ENCODE measurements around the gene TMIGD1.
A peak's percentile ranks its signal among the peaks of the same experiment; 100 is the strongest.

Gene TMIGD1

DNA sequence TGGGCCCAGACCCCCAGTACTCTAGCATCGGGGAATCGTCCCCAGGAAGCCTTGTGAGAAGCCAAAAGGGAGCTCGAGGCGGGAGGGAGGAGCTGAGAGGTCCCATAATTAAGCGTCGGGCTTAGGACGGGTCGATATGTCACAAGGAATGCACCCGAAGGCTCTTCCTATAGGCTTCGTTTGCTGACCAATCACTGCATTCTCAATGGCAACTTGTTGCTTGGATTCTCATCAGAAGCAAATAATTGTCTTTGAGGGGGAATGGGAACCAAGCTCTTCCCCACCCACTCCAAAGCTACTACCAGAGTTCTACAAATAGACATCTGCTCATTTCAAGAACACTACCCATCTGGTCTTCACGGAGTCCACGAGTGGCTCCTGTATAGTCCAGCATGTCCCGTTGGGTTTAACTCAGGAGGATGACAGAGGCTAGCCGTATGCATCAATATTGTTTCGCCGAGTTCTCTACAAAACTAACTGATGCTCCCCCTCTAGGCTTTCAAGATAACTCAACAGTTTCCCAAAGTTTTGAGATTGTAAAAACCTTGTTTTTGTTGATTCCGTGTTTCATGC, 41.5 kb downstream of the TMIGD1 start:
- peak overlapping the region; percentile 79 for H3K9ac ChIP-seq
- peaks cover 18% of the 10 kb centered on the region for H3K4me1 ChIP-seq (ENCODE audit: low read depth, poor library complexity, severe bottlenecking)
- H3K79me2 ChIP-seq (ENCODE audit: insufficient read depth, low read depth): peaks cover 17% of the 10 kb centered on the region; the same call in 1 of the 2 replicates
- peak overlapping the region; percentile 50 for H3K27ac ChIP-seq
- H2AFZ ChIP-seq (ENCODE audit: low read depth): peak overlapping the region; percentile 97
- H3K27me3 ChIP-seq (ENCODE audit: insufficient read depth, low read depth): no peaks in the 10 kb centered on the region
- H3K36me3 ChIP-seq (ENCODE audit: insufficient read depth): peaks cover 10% of the 10 kb centered on the region; the same call in 1 of the 2 replicates
- TF ChIP-seq CTCF (conservative IDR thresholded peaks at IDR 0.05; ENCODE audit: low read depth, low read length): no peak
- peak overlapping the region; percentile 55 for H3K4me2 ChIP-seq
- H3K4me3 ChIP-seq (IDR thresholded peaks at IDR 0.05; ENCODE audit: insufficient read depth, low read depth, low read length): peak overlapping the region; percentile 35
- H4K20me1 ChIP-seq (ENCODE audit: insufficient read depth): no peaks in the 10 kb centered on the region

DNA sequence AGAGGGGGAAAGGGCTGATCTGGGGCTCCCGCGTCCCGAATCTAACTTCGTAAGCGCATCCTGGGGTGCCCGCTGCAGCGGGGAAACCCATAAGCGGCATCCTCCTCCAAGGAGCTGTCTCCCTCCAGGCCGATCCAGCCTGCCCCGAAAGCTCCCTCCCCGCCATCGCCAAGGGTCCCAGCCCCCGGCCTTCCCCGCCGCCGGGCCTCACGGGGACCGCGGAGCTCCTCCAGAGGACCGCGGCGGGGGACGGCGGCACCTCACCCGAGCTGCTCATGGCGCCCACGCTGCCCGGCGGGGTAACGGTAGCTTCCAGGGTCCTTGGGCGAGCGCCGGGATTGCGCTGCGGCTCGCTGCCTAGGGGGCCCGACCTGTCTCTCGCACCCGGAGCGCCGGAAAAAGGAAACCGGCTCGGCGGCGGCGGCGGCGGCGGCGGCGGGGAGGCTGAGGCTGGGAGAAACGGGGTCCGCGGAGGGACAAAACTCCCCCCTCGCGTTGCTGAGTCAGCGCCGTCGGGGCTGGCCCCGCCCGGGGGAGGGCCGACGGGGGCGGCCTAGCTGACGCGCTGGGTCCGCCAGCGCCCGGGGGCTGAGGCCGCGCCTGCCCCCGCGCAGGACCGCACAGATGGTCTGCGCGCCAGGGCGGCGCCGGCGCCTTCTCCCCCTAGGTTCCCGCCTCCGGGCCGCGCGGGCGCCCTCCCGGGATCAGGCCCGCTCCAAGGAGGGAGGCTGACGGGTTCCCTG, 42.1 kb downstream of the TMIGD1 start, which contains the start of gene BLMH:
TSS of gene BLMH (minus strand) at position 402 of the 743 bp plus-strand sequence. CDS start at position 277, 125 bp downstream.
- H3K27ac ChIP-seq: peak within 1 kb of the TSS; percentile 50
- no peaks in the 10 kb centered on the region for H3K27me3 ChIP-seq (ENCODE audit: insufficient read depth, low read depth)
- H3K4me1 ChIP-seq (ENCODE audit: low read depth, poor library complexity, severe bottlenecking): peaks cover 18% of the 10 kb centered on the region

GRCh38 chr17:30290696-30291542, 42.9 kb downstream of the TMIGD1 start:
- Histone ChIP-seq H3K4me3 (IDR thresholded peaks at IDR 0.05; ENCODE audit: insufficient read depth, low read depth, low read length) (peak overlapping the region; percentile 55), H3K27me3 (ENCODE audit: insufficient read depth, low read depth) (no peaks in the 10 kb centered on the region), H3K4me1 (ENCODE audit: low read depth, poor library complexity, severe bottlenecking) (peaks cover 18% of the 10 kb centered on the region), H3K4me2 (peak overlapping the region; percentile 55), H3K9ac (peak overlapping the region; percentile 79), H3K27ac (peak overlapping the region; percentile 50), H4K20me1 (ENCODE audit: insufficient read depth) (no peaks in the 10 kb centered on the region), H3K36me3 (ENCODE audit: insufficient read depth) (peaks cover 17% of the 10 kb centered on the region; the same call in 1 of the 2 replicates), H3K79me2 (ENCODE audit: insufficient read depth, low read depth) (peaks cover 17% of the 10 kb centered on the region; the same call in 1 of the 2 replicates), H2AFZ (ENCODE audit: low read depth) (peak overlapping the region; percentile 97)
- no peak for TF ChIP-seq CTCF (conservative IDR thresholded peaks at IDR 0.05; ENCODE audit: low read depth, low read length)

More for the DNA sequence above, 42.1 kb downstream of the TMIGD1 start, which contains the start of gene BLMH:
- peak within 1 kb of the TSS; percentile 55 for H3K4me2 ChIP-seq
- peaks cover 16% of the 10 kb centered on the region; the same call in 1 of the 2 replicates for H3K36me3 ChIP-seq (ENCODE audit: insufficient read depth)
- TF ChIP-seq CTCF (conservative IDR thresholded peaks at IDR 0.05; ENCODE audit: low read depth, low read length): no peak
- peak within 1 kb of the TSS; percentile 55 for H3K4me3 ChIP-seq (IDR thresholded peaks at IDR 0.05; ENCODE audit: insufficient read depth, low read depth, low read length)
- H3K9ac ChIP-seq: peak within 1 kb of the TSS; percentile 79
- no peaks in the 10 kb centered on the region for H4K20me1 ChIP-seq (ENCODE audit: insufficient read depth)
- peaks cover 17% of the 10 kb centered on the region; the same call in 1 of the 2 replicates for H3K79me2 ChIP-seq (ENCODE audit: insufficient read depth, low read depth)
- peak within 1 kb of the TSS; percentile 97 for H2AFZ ChIP-seq (ENCODE audit: low read depth)

DNA sequence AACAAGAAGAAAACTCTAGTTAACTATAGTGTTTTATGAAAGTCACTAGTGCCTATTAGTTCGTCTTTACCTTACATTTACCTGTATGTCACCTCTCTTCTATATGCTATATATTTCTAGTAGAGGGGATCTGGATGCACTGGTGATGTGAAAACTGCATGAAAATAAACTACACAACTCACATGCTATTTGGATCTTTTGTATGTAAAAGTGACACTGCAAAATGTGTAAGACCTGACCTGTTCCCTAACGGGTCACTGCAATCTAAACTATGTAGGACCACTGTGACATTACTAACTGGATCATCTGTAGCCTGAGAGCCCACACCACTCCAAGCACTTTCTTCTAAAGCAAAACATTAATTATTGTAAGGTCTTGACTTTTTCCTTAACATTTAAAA, 43.8 kb downstream of the TMIGD1 start:
- Histone ChIP-seq H3K4me2 (peak overlapping the region; percentile 55), H3K27ac (no peak overlapping the region)

More for the DNA sequence above, 43.8 kb downstream of the TMIGD1 start:
- Histone ChIP-seq H4K20me1 (ENCODE audit: insufficient read depth) (no peaks in the 10 kb centered on the region), H3K36me3 (ENCODE audit: insufficient read depth) (peaks cover 17% of the 10 kb centered on the region; the same call in 1 of the 2 replicates), H3K79me2 (ENCODE audit: insufficient read depth, low read depth) (peaks cover 17% of the 10 kb centered on the region; the same call in 1 of the 2 replicates), H3K9ac (no peak overlapping the region), H3K4me3 (IDR thresholded peaks at IDR 0.05; ENCODE audit: insufficient read depth, low read depth, low read length) (no peak overlapping the region), H3K4me1 (ENCODE audit: low read depth, poor library complexity, severe bottlenecking) (peaks cover 18% of the 10 kb centered on the region), H3K27me3 (ENCODE audit: insufficient read depth, low read depth) (no peaks in the 10 kb centered on the region), H2AFZ (ENCODE audit: low read depth) (no peak overlapping the region)
- TF ChIP-seq CTCF (conservative IDR thresholded peaks at IDR 0.05; ENCODE audit: low read depth, low read length): no peak

All from KMS-11 (cell line).